HCT116 (cell line): ENCODE measurements around the gene MAML3. TPM values are rescaled to one million over a fixed set of nuclear protein-coding genes. Genes with fewer than 3 reads are reported as not detected.

ENCODE experiments used
- ATAC-seq: fragments of 200-7000 bp; cut with Tn5 transposase; 2 replicates; pipeline ENCODE4 v1.9.1; 2020; ENCODE audit warnings: mild to moderate bottlenecking, moderate library complexity
- BruUV-seq: library from RNA; stranded (reverse); fragments of 400-500 nt; replicated peaks from 2 replicates; lab custom pipeline; 2021; lab: Mats Ljungman, UMichigan
- CTCF ChIA-PET: fragments of 300-600 bp; sonication (Branson Sonifier 250); formaldehyde crosslinking; loops from one replicate; lab custom pipeline; 2021; ENCODE audit warnings: antibody characterized with exemption; lab: Charles Lee
- POLR2A ChIA-PET: fragments of 300-600, 350-600 bp; sonication (Branson Sonifier 250); formaldehyde crosslinking; loops from one replicate; lab custom pipeline; 2021; ENCODE audit warnings: antibody characterized with exemption; lab: Charles Lee
- RAD21 ChIA-PET, 2 experiments: fragments of 300-600 bp; sonication (Branson Sonifier 250); formaldehyde crosslinking; loops; one replicate each; lab custom pipeline; 2023; ENCODE audit warnings: low total read pairs in 2 of 2; ENCODE audit not compliant: uncharacterized antibody in 2 of 2, unreplicated experiment in 2 of 2, low non-redundant PET in 1 of 2; lab: Charles Lee
- DNase-seq: peaks from one replicate; pipeline ENCODE4 v3.0.0-alpha.2; 2010; ENCODE audit warnings: low read depth, low spot score
- H2AFZ ChIP-seq: fragments of 200-600 bp; shearing (Covaris generic), sonication (generic); 2 replicates; pipeline ENCODE4 v1.6.1; 2017; ENCODE audit warnings: low read depth, mixed run types, mixed read lengths, antibody characterized with exemption, low read length; ENCODE audit not compliant: poor library complexity, severe bottlenecking
- H3K27ac ChIP-seq: 2 replicates; pipeline ENCODE4 v1.5.1; 2012; ENCODE audit warnings: low read depth, low read length
- H3K27me3 ChIP-seq: fragments of 200-600 bp; sonication (generic); 2 replicates; pipeline ENCODE4 v1.6.1; 2016; ENCODE audit warnings: mixed run types, low read length, mixed read lengths; ENCODE audit not compliant: insufficient read depth
- H3K36me3 ChIP-seq, 2 experiments: fragments of 200-500 bp in 1 of 2; fragments of 200-600 bp in 1 of 2; sonication (Bioruptor generic) in 1 of 2; sonication (generic) in 1 of 2; 2 replicates each; pipeline versions ENCODE4 v1.5.1 to v1.6.1; 2014 to 2016; ENCODE audit warnings: low read length in 2 of 2, inconsistent platforms in 1 of 2, mixed read lengths in 1 of 2, mixed run types in 1 of 2; ENCODE audit not compliant: insufficient read depth in 2 of 2, control insufficient read depth in 1 of 2
- H3K4me1 ChIP-seq, 2 experiments: fragments of 200-600 bp in 1 of 2; sonication (generic) in 1 of 2; 2 replicates each; pipeline versions ENCODE4 v1.5.1 to v1.6.1; 2012 to 2017; ENCODE audit warnings: low read length in 2 of 2, inconsistent platforms in 1 of 2, mild to moderate bottlenecking in 1 of 2, mixed read lengths in 1 of 2, mixed run types in 1 of 2, moderate library complexity in 1 of 2; ENCODE audit not compliant: insufficient read depth in 2 of 2, control insufficient read depth in 1 of 2
- H3K4me2 ChIP-seq: fragments of 200-600 bp; sonication (generic); 2 replicates; pipeline ENCODE4 v1.6.1; 2017; ENCODE audit warnings: mixed run types, low read length, mixed read lengths
- H3K4me3 ChIP-seq, 2 experiments: fragments of 200-600 bp in 1 of 2; sonication (generic) in 1 of 2; replicated peaks in 1 of 2; 2 replicates each; pipeline ENCODE4 v1.5.1; 2011 to 2016; ENCODE audit warnings: low read length in 2 of 2, control low read depth in 1 of 2, low read depth in 1 of 2, mild to moderate bottlenecking in 1 of 2, mixed read lengths in 1 of 2, mixed run types in 1 of 2
- H3K79me2 ChIP-seq: fragments of 200-600 bp; sonication (generic); 2 replicates; pipeline ENCODE4 v1.6.1; 2017; ENCODE audit warnings: mild to moderate bottlenecking, mixed run types, low read length, moderate library complexity, mixed read lengths; ENCODE audit not compliant: insufficient read depth
- H3K9ac ChIP-seq: fragments of 200-600 bp; sonication (generic); 2 replicates; pipeline ENCODE4 v1.6.1; 2016; ENCODE audit warnings: low read length, mixed read lengths
- H3K9me2 ChIP-seq: fragments of 200-600 bp; sonication (generic), shearing (Covaris generic); 2 replicates; pipeline ENCODE4 v1.6.1; 2017; ENCODE audit warnings: mixed run types, mild to moderate bottlenecking, moderate library complexity; ENCODE audit not compliant: insufficient read depth
- H3K9me3 ChIP-seq, 2 experiments: fragments of 200-500 bp in 1 of 2; fragments of 200-600 bp in 1 of 2; sonication (Bioruptor generic) in 1 of 2; sonication (generic) in 1 of 2; 2 replicates each; pipeline ENCODE4 v1.6.1; 2014 to 2017; ENCODE audit warnings: low read length in 2 of 2, mixed read lengths in 2 of 2, inconsistent platforms in 1 of 2, low read depth in 1 of 2, mild to moderate bottlenecking in 1 of 2, mixed run types in 1 of 2, moderate library complexity in 1 of 2; ENCODE audit not compliant: control insufficient read depth in 1 of 2, insufficient read depth in 1 of 2
- H4K20me1 ChIP-seq: fragments of 200-600 bp; sonication (generic), shearing (Covaris generic); 2 replicates; pipeline ENCODE4 v1.6.1; 2017; ENCODE audit warnings: mixed run types, mild to moderate bottlenecking, moderate library complexity; ENCODE audit not compliant: insufficient read depth
- CEBPB ChIP-seq: IDR thresholded peaks from 2 replicates; pipeline ENCODE4 v1.6.1; 2012; ENCODE audit warnings: low read depth
- CTCF ChIP-seq, 3 experiments: fragments of 200-600 bp in 1 of 3; sonication (generic) in 1 of 3; IDR thresholded peaks in 2 of 3; conservative IDR thresholded peaks in 1 of 3; 2 replicates each; pipeline ENCODE4 v1.5.1; 2012 to 2017; ENCODE audit warnings: low read depth in 2 of 3, low read length in 2 of 3, antibody characterized with exemption in 1 of 3, borderline replicate concordance in 1 of 3, control low read depth in 1 of 3, mild to moderate bottlenecking in 1 of 3, mixed read lengths in 1 of 3, mixed run types in 1 of 3, moderate library complexity in 1 of 3; ENCODE audit not compliant: insufficient read depth in 1 of 3
- ELF1 ChIP-seq: IDR thresholded peaks from 2 replicates; pipeline ENCODE4 v1.6.1; 2012; ENCODE audit warnings: low read depth, borderline replicate concordance
- EZH2 ChIP-seq: fragments of 200-600 bp; sonication (generic); IDR thresholded peaks from 2 replicates; pipeline ENCODE4 v1.6.1; 2017; ENCODE audit warnings: antibody characterized with exemption, mixed run types
- JUND ChIP-seq: IDR thresholded peaks from 2 replicates; pipeline ENCODE4 v1.6.1; 2012
- RAD21 ChIP-seq: IDR thresholded peaks from 2 replicates; pipeline ENCODE4 v1.6.1; 2012; ENCODE audit warnings: low read depth, mild to moderate bottlenecking
- SIN3A ChIP-seq: IDR thresholded peaks from 2 replicates; pipeline ENCODE4 v1.6.1; 2012; ENCODE audit warnings: low read depth
- SRF ChIP-seq: IDR thresholded peaks from 2 replicates; pipeline ENCODE4 v1.6.1; 2012; ENCODE audit warnings: low read depth
- ZNF274 ChIP-seq: fragments of 200-500 bp; sonication (Bioruptor generic); IDR thresholded peaks from 2 replicates; pipeline ENCODE4 v1.6.1; 2014; ENCODE audit warnings: mild to moderate bottlenecking, low read depth, low read length, inconsistent platforms
- intact Hi-C: fragments of 100-400 bp; cut with micrococcal nuclease; formaldehyde crosslinking; loops from 2 replicates; pipeline ENCODE4 v1.10.0; 2022
- total RNA-seq: library from RNA; stranded (reverse); gene quantifications from one replicate; pipeline ENCODE4 v1.2.1, GENCODE V29; 2021; ENCODE audit not compliant: unreplicated experiment
- TF ChIP-seq, protein P1 (sequence below): IDR thresholded peaks from 2 replicates; pipeline ENCODE4 v1.6.1; 2011; ENCODE audit warnings: mild to moderate bottlenecking, low read length, moderate library complexity; ENCODE audit not compliant: insufficient replicate concordance; ENCODE audit errors: extremely low read depth

Gene MAML3
- total RNA-seq, 1 experiment from 2014 or later: 3.1 TPM

DNA sequence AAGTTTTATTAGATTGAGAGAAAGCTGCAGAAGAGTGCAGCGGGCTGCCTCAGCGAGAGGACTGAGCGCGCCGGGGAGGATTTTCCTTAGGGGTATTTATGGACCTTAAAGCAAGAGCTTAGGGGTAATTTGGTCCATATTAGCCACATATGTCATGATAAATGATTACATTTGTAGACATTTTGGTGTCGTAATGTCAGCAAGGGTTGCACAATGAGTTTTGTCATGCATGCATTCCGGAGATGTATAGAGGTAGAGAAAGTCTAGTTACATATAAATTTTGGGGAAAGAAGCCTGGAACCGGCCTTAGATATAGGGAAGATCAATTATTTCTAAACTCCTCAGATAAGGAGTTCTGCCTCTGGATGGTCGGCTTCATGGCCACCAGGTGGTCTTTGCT, 478.3 kb downstream of the MAML3 start:
- DNase-seq (no peak), ATAC-seq (no peak)
- ChIA-PET POLR2A (no interaction called here), CTCF (no interaction called here), RAD21 (no interaction called here)
- Histone ChIP-seq H3K4me1 (no peaks in the 10 kb centered on the region), H3K4me3 (no peak overlapping the region), H3K36me3 (no peaks in the 10 kb centered on the region), H3K9ac (no peak overlapping the region), H3K79me2 (no peaks in the 10 kb centered on the region), H3K9me2 (no peaks in the 10 kb centered on the region), H3K9me3 (no peaks in the 10 kb centered on the region), H4K20me1 (no peaks in the 10 kb centered on the region), H3K27me3 (no peaks in the 10 kb centered on the region), H3K27ac (no peak overlapping the region), H2AFZ (no peak overlapping the region), H3K4me2 (no peak overlapping the region)
- no TSS peak for BruUV-seq
- intact Hi-C loops: no loop called here
- TF ChIP-seq SIN3A: no peak
- no peak for TF ChIP-seq RAD21
- no peak for TF ChIP-seq JUND
- TF ChIP-seq EZH2: no peak
- TF ChIP-seq CEBPB: no peak
- TF ChIP-seq SRF: no peak
- TF ChIP-seq, protein P1, sequence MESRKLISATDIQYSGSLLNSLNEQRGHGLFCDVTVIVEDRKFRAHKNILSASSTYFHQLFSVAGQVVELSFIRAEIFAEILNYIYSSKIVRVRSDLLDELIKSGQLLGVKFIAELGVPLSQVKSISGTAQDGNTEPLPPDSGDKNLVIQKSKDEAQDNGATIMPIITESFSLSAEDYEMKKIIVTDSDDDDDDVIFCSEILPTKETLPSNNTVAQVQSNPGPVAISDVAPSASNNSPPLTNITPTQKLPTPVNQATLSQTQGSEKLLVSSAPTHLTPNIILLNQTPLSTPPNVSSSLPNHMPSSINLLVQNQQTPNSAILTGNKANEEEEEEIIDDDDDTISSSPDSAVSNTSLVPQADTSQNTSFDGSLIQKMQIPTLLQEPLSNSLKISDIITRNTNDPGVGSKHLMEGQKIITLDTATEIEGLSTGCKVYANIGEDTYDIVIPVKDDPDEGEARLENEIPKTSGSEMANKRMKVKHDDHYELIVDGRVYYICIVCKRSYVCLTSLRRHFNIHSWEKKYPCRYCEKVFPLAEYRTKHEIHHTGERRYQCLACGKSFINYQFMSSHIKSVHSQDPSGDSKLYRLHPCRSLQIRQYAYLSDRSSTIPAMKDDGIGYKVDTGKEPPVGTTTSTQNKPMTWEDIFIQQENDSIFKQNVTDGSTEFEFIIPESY: no peak
- no peak for TF ChIP-seq ELF1
- no peak for TF ChIP-seq ZNF274
- no peak for TF ChIP-seq CTCF (IDR thresholded peaks at IDR 0.05 in 2 of 3, conservative IDR thresholded peaks at IDR 0.05 in 1 of 3; ENCODE audit: borderline replicate concordance in 1 of 3, insufficient read depth in 1 of 3, low read depth in 2 of 3, low read length in 2 of 3)
